HepG2 (cell line): ENCODE data around the gene LRPPRC. TPM values are rescaled to one million over a fixed set of nuclear protein-coding genes. Genes with fewer than 3 reads are reported as not detected.

Source experiments
- ARNT2 ChIP-seq: sonication (generic); formaldehyde crosslinking; IDR thresholded peaks from 2 replicates; pipeline ENCODE4 v1.8.0; 2022; ENCODE audit warnings: mild to moderate bottlenecking, low read depth, missing genetic modification reagents, moderate library complexity
- ELF4 ChIP-seq: sonication (generic); formaldehyde crosslinking; IDR thresholded peaks from 2 replicates; pipeline ENCODE4 v1.5.0; 2020; ENCODE audit warnings: missing genetic modification reagents, mild to moderate bottlenecking, moderate library complexity, borderline replicate concordance
- FOSL2 ChIP-seq: sonication (generic); formaldehyde crosslinking; IDR thresholded peaks from 2 replicates; pipeline ENCODE4 v1.4.0; 2020; ENCODE audit warnings: missing genetic modification reagents
- GZF1 ChIP-seq: sonication (generic); formaldehyde crosslinking; IDR thresholded peaks from 2 replicates; pipeline ENCODE4 v1.5.1; 2020; ENCODE audit warnings: mild to moderate bottlenecking, missing genetic modification reagents
- HMG20A ChIP-seq: IDR thresholded peaks from 2 replicates; pipeline ENCODE4 v1.6.1; 2016; ENCODE audit warnings: borderline replicate concordance
- HOXA3 ChIP-seq: sonication (generic); formaldehyde crosslinking; IDR thresholded peaks from 2 replicates; pipeline ENCODE4 v1.5.0; 2020; ENCODE audit warnings: missing genetic modification reagents
- IKZF4 ChIP-seq: sonication (generic); formaldehyde crosslinking; IDR thresholded peaks from 2 replicates; pipeline ENCODE4 v1.5.1; 2020; ENCODE audit warnings: borderline replicate concordance, mild to moderate bottlenecking, low read depth, missing genetic modification reagents; ENCODE audit errors: not compliant biosample characterization
- KLF12 ChIP-seq: sonication (generic); formaldehyde crosslinking; IDR thresholded peaks from 2 replicates; pipeline ENCODE4 v1.4.0; 2020; ENCODE audit warnings: missing genetic modification reagents, borderline replicate concordance
- MTA3 ChIP-seq: sonication (generic); formaldehyde crosslinking; IDR thresholded peaks from 2 replicates; pipeline ENCODE4 v1.4.0; 2020; ENCODE audit warnings: missing genetic modification reagents
- ZBTB25 ChIP-seq: IDR thresholded peaks from 2 replicates; pipeline ENCODE4 v1.6.1; 2018; ENCODE audit warnings: missing genetic modification reagents
- ZNF318 ChIP-seq: sonication (generic); formaldehyde crosslinking; IDR thresholded peaks from 2 replicates; pipeline ENCODE4 v1.4.0; 2020; ENCODE audit warnings: mild to moderate bottlenecking, missing genetic modification reagents
- ZNF331 ChIP-seq: sonication (generic); formaldehyde crosslinking; IDR thresholded peaks from 2 replicates; pipeline ENCODE4 v1.4.0; 2020; ENCODE audit warnings: missing genetic modification reagents
- ZNF446 ChIP-seq: sonication (generic); formaldehyde crosslinking; IDR thresholded peaks from 2 replicates; pipeline ENCODE4 v1.5.0; 2020; ENCODE audit warnings: mild to moderate bottlenecking, missing genetic modification reagents
- ZNF460 ChIP-seq: sonication (generic); formaldehyde crosslinking; IDR thresholded peaks from 2 replicates; pipeline ENCODE4 v1.5.1; 2020; ENCODE audit warnings: missing genetic modification reagents, mild to moderate bottlenecking, borderline replicate concordance
- ZNF766 ChIP-seq: sonication (generic); formaldehyde crosslinking; IDR thresholded peaks from 2 replicates; pipeline ENCODE4 v1.5.0; 2020; ENCODE audit warnings: missing genetic modification reagents, borderline replicate concordance
- ZNF768 ChIP-seq: sonication (generic); formaldehyde crosslinking; IDR thresholded peaks from 2 replicates; pipeline ENCODE4 v1.4.0; 2020; ENCODE audit warnings: missing genetic modification reagents
- polyA plus RNA-seq, 8 experiments: library from polyadenylated mRNA; depleted of rRNA in 3 of 8; stranded (reverse) in 7 of 8; unstranded in 1 of 8; fragments of >200 nt; fragmentation: Illumina TruSeq in 4 of 8; extraction: Trizol in 4 of 8; gene quantifications; 2 replicates each; pipeline versions ENCODE4 v1.2.1 to v1.2.3, GENCODE V29; 2011 to 2016; ENCODE audit warnings: low read depth in 4 of 8, missing spikeins in 1 of 8, mixed read lengths in 1 of 8; ENCODE audit not compliant: insufficient read depth in 1 of 8
- total RNA-seq, 5 experiments: library from RNA; depleted of rRNA; stranded (reverse); fragments of >200 nt; fragmentation: Illumina TruSeq; extraction: Trizol; gene quantifications; 2 replicates each; pipeline ENCODE4 v1.2.3, GENCODE V29; 2016; ENCODE audit warnings: low read depth in 1 of 5
- TF ChIP-seq, protein P1 (sequence below): sonication (generic); formaldehyde crosslinking; IDR thresholded peaks from 2 replicates; pipeline ENCODE4 v1.4.0; 2020; ENCODE audit warnings: low read depth, mild to moderate bottlenecking, missing genetic modification reagents
- TF ChIP-seq, protein P2 (sequence below): sonication (generic); formaldehyde crosslinking; IDR thresholded peaks from 2 replicates; pipeline ENCODE4 v1.4.0; 2020; ENCODE audit warnings: missing genetic modification reagents

LRPPRC gene
- total and polyA plus RNA-seq, 2 of the 13 experiments (the other 11 are each of a cell fraction or from before 2014, with no cell fraction given), result 117 to 167 TPM

DNA sequence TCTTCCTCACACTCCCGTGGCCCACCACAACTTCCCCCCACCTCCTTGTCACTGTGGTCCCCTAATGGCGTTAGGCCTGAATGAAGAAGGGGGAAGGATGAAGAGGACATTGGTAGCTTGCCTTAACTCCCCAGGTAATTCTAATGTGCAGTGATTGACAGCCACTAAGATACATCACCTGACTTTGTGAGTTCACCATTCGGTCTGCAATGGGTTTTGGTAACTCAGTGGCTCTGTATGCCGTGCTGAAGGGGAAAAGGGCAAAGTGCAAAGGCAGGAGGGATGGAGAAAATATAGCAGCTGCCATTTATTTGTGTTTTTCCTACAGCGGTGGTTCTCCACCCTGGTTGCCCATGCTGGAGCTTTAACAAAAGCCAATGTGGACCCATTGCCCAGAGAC is 114.8 kb downstream of the LRPPRC start (continued):
- TF ChIP-seq ZNF318 (CRISPR knock-in tag), result no peak
- TF ChIP-seq MTA3 (CRISPR knock-in tag), result no peak
- TF ChIP-seq ZBTB25 (CRISPR knock-in tag), result no peak
- no peak for TF ChIP-seq IKZF4 (CRISPR knock-in tag)
- no peak for TF ChIP-seq ZNF766
- TF ChIP-seq HOXA3 (CRISPR knock-in tag), result no peak
- TF ChIP-seq, protein P1, sequence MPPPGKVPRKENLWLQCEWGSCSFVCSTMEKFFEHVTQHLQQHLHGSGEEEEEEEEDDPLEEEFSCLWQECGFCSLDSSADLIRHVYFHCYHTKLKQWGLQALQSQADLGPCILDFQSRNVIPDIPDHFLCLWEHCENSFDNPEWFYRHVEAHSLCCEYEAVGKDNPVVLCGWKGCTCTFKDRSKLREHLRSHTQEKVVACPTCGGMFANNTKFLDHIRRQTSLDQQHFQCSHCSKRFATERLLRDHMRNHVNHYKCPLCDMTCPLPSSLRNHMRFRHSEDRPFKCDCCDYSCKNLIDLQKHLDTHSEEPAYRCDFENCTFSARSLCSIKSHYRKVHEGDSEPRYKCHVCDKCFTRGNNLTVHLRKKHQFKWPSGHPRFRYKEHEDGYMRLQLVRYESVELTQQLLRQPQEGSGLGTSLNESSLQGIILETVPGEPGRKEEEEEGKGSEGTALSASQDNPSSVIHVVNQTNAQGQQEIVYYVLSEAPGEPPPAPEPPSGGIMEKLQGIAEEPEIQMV (CRISPR knock-in tag), result no peak
- 0 out of 2 replicates have a peak, but pooled peaks have one; percentile 9 for TF ChIP-seq ZNF331 (CRISPR knock-in tag)
- no peak for TF ChIP-seq FOSL2 (CRISPR knock-in tag)
- TF ChIP-seq KLF12 (CRISPR knock-in tag), result no peak
- TF ChIP-seq ARNT2 (CRISPR knock-in tag), result no peak
- TF ChIP-seq ZNF446 (CRISPR knock-in tag), result no peak
- TF ChIP-seq ZNF460, result no peak
- no peak for TF ChIP-seq ELF4 (CRISPR knock-in tag)
- no peak for TF ChIP-seq GZF1 (CRISPR knock-in tag)
- TF ChIP-seq, protein P2, sequence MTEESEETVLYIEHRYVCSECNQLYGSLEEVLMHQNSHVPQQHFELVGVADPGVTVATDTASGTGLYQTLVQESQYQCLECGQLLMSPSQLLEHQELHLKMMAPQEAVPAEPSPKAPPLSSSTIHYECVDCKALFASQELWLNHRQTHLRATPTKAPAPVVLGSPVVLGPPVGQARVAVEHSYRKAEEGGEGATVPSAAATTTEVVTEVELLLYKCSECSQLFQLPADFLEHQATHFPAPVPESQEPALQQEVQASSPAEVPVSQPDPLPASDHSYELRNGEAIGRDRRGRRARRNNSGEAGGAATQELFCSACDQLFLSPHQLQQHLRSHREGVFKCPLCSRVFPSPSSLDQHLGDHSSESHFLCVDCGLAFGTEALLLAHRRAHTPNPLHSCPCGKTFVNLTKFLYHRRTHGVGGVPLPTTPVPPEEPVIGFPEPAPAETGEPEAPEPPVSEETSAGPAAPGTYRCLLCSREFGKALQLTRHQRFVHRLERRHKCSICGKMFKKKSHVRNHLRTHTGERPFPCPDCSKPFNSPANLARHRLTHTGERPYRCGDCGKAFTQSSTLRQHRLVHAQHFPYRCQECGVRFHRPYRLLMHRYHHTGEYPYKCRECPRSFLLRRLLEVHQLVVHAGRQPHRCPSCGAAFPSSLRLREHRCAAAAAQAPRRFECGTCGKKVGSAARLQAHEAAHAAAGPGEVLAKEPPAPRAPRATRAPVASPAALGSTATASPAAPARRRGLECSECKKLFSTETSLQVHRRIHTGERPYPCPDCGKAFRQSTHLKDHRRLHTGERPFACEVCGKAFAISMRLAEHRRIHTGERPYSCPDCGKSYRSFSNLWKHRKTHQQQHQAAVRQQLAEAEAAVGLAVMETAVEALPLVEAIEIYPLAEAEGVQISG (CRISPR knock-in tag), result no peak
- no peak for TF ChIP-seq ZNF768 (CRISPR knock-in tag)
- TF ChIP-seq HMG20A (CRISPR knock-in tag), result no peak
